Stimulated activated CD4-positive, alpha-beta T cell treated with anti-CD3 and anti-CD28 coated beads, TNF-alpha, amount 100 ng/mL, for 48 hours (primary cell): Measurements from ENCODE around the gene GET4.
"Not testable (repeated sequence)": the region's sequence is repeated elsewhere in the genome, so short reads cannot be mapped to it uniquely, and the experiment has no call there.

Experiments used
- DNase-seq, 3 donors: peaks; one replicate each; pipeline ENCODE4 v3.0.0-alpha.2; 2020; ENCODE audit warnings: low read depth in 3 of 3

The GET4 gene

DNA sequence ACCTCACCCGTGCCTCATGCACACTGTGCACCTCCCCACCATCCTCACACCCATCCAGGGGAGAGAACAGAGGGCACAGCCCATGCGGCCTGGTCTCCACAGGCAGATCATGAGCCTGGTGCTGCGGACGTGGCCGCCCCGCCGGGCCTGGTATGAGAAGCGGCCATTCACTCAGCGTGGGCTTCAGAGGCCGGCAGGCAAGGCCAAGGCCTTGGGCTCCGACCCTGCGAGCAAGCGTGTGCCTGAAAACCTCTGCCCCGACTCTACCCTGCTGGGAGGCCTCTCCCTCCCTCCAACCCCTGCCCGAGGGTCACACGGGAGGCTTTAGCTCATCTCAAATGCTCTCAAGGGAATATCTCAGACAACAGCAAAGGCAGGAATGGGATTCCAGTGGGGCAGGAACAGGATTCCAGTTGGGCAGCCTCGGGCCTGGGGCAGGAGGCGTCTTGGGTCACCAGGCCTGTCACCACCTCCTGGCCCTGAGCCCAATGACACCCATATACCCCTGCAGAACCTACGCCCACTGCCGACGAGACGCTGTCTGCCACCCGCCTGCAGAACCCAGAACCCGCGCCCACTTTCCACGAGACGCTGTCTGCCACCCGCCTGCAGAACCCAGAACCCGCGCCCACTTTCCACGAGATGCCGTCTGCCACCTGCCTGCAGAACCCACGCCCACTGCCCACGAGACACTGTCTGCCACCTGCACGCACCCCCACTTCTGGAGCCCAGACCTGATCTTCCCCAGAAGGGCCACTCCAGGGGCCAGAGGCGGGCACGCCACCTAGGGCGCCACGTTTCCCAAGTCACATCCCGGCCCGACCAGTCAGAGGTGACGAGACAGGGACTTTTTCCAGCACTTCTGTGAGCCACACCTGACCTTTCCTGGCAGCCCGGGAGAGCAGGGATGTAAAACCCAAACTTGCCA lies 39.2 kb downstream of the GET4 start:
- DNase-seq, result no peak

GRCh38 chr7:916291-916941 lies 40.1 kb downstream of the GET4 start:
- no peak for DNase-seq

- no peak for DNase-seq
Measured at GRCh38 chr7:917255-918117, 41.1 kb downstream of the GET4 start.

DNA sequence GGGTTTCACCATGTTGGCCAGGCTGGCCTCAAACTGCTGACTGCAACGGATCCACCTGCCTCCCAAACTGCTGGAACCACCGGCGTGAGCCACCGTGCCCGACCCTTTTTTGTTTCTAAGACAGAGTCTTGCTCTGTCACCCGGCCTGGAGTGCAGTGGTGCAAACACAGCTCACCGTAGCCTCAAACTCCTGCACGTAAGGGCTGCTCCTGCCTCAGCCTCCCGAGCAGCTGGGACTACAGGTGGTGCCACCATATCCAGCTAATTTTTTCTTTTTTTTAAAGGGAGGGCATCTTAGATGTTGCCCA lies 41.7 kb downstream of the GET4 start:
- no peak for DNase-seq

DNA sequence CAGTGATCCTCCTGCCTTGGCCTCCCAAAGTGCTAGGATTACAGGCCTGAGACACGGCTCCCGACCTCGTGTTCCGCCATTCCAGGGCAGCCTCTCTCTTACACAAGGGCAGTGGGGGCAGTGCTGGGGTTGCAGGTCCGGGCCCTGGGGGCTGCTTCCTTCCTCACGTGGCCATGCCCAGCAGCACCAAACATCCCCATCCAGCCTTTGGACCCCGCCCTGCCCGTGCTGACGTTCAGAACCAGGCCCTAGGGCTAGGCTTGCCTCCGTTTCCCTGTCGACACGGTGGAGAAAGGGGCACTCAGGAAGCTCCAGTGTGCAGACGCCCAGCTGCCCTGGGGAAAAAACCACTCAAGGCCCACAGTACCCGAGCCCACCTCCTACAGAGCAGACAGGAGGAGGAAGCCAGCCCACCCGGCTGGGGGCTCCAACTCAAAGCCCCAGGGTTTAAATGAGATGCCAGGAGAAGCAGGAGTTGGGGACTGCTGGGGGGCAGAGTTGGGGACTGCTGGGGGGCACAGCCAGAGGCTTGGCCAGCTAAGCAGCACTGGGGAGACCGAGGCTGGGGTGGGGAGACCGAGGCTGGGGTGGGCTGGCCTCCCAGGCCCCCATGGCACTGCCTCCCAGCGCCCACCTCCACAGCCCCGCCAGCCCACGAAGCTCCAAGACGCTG lies 42.2 kb downstream of the GET4 start:
- DNase-seq, result no peak

DNA sequence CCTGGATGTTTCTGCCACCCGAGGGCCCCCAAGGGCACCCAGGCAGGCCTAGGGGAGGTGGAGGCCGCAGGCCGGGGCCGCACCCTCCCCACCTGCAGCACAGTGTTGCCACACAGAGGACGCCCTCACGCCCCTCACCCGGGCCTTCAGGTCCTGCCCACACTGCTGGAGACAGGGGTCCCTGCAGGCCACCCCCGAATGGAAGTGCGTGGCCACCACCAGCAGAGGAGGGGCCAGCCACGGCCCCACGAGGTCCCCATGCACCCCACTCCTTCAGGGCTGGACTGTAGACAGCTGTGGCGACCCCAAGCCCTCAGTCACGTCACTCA lies 42.7 kb downstream of the GET4 start:
- DNase-seq, result no peak

GRCh38 chr7:919924-920341 lies 43.6 kb downstream of the GET4 start:
- DNase-seq, result no peak

DNA sequence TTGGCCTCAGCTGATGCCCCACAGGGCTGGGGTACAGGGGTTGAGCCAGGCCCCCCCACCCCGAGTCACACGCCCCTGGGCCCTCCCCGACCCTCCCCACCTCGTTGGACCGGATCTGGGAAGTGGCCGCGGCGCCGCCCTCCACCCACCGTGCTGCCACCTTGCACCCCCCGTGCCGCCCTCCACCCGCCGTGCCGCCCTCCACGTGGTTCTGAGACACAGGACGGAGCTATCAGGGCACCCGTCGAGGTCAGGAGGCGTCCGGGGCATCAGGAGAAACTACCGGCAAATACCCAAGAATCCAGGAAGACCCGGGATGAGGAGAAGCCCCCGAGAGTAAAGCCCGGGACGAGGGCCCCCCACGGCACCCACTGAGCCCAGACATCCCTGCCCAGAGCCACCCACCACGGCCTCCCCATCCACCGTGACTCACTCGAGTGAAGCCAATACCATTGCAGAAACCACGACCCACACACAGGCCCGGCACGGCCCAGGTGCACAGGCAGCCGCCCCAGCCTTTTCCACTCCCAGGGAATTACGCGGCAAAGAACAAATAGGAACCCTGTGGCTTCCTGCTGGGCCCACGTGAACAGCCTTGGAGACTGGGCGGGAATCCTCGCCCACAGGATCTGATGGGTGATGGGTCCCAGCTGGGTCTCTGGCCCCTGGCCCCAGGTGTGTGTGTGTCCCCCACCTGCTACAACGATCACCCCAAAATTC lies 44.2 kb downstream of the GET4 start:
- no peak for DNase-seq

DNA sequence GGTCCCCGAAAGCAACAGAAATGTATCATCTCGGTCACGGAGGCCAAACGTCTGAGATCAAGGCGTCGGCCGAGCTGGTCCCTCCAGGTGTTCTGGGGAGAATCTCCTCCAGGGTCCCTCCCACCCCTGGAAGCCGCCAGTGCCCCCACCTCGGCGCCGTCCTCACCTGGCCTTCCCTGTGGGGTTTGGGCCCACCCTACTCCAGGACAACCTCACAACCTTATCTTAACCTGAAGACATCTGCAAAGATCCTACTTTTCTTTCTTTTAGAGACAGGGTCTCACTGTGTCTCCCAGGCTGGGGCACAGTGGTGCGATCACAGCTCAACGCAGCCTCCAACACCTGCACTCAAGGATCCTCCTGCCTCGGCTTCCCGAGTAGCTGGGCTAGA lies 44.7 kb downstream of the GET4 start:
- DNase-seq, result no peak

DNA sequence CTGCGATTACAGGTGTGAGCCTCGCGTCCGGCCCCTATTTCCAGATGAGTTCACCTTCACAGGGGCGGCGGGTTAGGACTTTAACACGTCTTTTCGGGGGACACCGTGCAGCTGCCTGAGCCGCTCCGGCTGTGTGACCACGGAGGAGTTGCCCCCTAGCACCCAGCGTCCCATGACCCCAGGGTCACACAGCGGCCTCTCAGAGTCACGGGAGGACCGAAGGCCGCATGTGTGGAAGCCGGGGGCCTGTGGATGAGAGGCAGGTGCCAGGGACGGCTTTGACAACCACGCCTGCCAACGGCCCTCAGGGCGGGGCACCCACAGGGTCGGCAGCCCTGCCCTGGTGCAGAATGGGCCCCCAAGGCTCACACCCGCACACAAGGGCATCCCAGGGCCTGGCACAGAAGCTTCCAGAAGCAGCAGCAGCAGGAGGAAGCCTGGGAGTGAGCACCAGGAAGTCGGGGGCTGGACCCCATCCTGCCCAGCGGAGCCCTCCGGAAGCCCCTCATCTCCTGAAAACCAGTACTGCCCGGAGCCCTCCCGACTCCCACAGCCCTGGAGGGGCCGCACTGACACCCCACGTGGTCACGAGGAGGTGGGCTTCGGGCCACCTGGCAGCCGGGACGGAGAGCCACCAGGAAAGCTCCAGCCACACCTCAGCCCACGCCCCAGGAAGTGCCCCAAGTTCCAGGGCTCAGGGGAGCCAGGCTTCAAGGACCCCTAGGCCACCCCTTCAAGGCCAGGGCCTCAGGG lies 45.4 kb downstream of the GET4 start:
- DNase-seq, result no peak

- DNase-seq, result no peak
Measured at GRCh38 chr7:922334-923107, 46.2 kb downstream of the GET4 start.

DNA sequence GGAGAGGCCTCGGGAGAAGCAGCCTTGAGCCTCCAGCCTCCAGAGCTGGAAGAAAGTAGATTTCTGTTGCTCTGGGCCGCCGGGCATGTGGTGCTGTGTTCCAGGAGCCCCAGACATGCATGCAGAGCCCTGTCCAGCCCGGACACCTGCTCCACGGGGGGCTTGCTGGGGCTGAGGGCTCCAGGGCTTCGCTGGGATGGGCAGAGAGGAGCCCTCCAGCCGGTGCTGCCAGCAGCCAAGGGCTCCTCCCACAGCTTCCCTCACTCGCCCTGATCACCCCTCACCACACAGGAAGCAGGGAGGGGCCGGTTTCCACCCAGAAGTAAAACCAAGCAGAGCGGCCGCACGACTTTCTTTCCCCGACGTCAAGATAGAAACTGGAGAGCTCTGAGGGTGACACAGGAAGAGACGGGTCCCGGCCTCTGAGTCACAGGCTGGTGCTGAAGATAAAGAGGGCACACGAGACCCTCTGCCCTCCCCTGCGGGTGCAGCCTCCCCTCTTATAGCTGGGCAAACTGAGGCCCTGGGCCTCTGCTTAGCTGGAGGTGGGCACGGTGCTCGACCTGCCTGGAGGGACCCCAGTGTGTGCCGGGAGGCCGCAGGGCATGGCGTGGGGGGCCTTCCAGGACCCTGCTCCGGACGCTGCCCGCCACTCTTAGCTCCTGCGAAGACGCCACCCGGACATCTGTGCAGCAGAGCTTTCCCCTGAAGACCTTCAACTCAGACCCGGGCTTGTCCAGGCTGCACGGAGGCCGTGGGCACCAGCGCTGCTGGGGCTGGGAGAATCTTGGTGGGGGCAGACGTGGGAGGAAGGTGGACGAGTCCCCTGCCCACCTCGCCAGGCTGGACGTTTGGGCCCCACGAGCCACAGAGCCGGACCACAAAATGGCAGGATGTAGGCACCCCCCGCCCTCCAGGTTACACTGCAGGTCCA lies 47.0 kb downstream of the GET4 start:
- peak; percentile 87 to 90 (median 89) for DNase-seq

DNA sequence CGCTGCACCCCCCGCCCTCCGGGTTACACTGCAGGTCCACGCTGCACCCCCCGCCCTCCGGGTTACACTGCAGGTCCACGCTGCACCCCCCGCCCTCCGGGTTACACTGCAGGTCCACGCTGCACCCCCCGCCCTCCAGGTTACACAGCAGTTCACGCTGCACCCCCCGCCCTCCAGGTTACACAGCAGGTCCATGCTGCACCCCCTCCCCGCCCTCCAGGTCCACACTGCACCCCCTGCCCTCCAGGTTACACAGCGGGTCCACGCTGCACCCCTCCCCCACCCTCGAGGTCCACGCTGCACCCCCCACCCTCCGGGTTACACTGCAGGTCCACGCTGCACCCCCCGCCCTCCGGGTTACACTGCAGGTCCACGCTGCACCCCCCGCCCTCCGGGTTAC lies 47.7 kb downstream of the GET4 start:
- not testable (repeated sequence) for DNase-seq

DNA sequence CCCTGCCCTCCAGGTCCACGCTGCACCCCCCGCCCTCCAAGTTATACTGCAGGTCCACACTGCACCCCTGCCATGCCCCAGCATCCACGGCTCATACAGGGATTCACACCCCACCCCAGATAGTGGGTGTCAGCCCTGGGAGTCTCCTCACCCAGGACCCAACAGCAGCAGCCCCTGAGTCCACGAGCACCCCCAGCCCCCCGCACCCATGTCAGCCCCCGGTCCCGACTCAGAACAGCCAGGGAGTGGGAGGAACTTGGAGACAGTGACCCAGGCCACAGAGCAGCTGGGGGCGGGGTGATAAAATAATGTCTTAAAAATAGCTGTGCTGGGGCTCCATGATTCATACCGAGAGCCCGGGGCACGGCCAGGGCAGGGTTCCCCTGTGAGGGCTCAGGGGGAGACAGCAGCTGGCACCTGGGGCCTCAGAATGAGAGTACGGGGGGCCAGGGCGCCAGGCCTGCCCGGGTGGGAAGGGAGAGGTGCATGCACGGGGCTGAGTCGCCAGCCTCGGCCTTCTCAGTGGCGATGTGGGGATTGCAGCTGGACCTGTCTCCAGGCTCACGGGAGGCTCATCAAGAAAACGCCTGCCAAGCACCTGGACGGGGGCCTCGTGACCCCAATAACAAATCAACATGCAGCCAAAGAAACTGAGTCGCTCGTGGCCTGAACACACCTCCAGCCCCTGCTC lies 48.3 kb downstream of the GET4 start:
- DNase-seq, result peak in 2 of 3 donors; percentile 50 to 53

GRCh38 chr7:925601-926000 lies 49.2 kb downstream of the GET4 start:
- DNase-seq, result no peak

DNA sequence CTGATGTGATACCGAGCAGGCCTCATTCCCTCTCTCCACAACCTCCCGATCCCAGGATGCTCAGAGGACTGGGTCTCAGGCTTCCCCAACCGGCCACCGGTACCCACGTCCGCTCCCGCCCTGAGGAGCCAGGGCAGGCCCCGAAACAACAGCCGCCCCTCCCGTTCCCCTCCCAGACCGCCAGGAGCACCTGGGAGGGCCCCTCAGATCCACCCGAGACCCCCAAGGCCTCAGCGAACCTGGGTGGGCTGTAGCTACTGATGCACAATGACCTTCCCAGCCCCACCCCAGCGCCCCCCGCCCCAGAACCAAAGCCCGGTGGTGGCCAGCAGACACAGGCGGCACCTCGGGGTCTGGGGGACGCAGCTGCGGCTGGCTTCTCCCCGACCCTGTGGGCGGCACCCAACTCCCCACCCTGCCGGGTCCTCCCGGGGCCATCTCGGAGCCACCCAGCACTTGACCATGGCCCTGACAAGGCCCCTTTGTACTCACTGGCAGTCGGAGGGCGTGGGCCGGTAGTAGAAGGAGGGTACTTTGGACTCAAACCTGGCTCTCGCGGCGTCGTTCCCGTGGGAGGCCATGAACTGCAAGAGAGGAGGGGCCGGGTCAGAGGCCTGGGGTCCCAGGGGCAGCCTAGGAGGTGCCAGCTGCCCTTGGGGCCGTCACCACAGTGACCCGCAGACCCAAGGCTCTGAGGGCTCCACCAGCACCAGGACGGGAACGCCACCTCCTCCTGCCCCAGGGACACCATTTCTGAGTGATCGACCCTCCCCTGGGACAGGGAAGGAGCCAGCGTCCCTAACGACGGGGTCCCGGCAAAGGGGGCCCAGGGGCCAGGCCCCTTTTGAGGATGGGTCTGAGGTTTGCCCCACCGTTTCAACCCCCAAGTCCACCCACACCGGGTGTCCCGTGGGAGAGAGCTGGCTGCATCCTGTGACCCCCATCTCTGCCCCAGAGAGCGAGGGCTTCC lies 50.0 kb downstream of the GET4 start:
- DNase-seq, result no peak
